Measurements from ENCODE around the gene SMOC2.
"Not testable (repeated sequence)": the region's sequence is repeated elsewhere in the genome, so short reads cannot be mapped to it uniquely, and the experiment has no call there.

Gene SMOC2

GRCh38 chr6:168666699-168667427 is 225.9 kb downstream of the SMOC2 start:
- DNase-seq, result no peak

GRCh38 chr6:168667428-168667805 is 226.4 kb downstream of the SMOC2 start:
- no peak for DNase-seq

GRCh38 chr6:168670401-168670985 is 229.5 kb downstream of the SMOC2 start:
- no peak for DNase-seq

- no peak for DNase-seq
These were observed 230.3 kb downstream of the SMOC2 start for GRCh38 chr6:168671028-168671862.

- no peak for DNase-seq
These were observed 231.0 kb downstream of the SMOC2 start for GRCh38 chr6:168671863-168672546.

- DNase-seq, result no peak
These were observed 233.6 kb downstream of the SMOC2 start for GRCh38 chr6:168674595-168674994.

DNA sequence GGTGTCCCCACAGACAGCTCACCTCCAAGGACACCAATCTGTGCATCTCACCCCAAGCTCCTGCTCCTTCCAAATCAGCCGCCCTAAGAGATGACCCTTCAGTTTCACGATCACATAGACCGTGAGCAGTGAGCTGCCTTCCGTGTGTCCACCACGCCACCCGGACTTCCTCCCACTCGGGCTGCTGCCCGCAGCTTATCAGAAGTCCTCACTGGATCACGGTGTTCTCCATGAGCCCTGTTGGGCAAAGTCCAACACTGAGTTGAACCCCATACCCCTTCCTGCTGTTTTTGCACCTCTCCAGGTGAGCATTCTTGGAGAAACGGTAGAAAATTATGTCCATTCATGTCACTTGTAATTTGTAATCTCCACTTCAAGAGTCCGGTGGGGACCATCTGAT is 234.4 kb downstream of the SMOC2 start:
- DNase-seq, result no peak

- no peak for DNase-seq
These were observed 235.1 kb downstream of the SMOC2 start for GRCh38 chr6:168675933-168676551.

DNA sequence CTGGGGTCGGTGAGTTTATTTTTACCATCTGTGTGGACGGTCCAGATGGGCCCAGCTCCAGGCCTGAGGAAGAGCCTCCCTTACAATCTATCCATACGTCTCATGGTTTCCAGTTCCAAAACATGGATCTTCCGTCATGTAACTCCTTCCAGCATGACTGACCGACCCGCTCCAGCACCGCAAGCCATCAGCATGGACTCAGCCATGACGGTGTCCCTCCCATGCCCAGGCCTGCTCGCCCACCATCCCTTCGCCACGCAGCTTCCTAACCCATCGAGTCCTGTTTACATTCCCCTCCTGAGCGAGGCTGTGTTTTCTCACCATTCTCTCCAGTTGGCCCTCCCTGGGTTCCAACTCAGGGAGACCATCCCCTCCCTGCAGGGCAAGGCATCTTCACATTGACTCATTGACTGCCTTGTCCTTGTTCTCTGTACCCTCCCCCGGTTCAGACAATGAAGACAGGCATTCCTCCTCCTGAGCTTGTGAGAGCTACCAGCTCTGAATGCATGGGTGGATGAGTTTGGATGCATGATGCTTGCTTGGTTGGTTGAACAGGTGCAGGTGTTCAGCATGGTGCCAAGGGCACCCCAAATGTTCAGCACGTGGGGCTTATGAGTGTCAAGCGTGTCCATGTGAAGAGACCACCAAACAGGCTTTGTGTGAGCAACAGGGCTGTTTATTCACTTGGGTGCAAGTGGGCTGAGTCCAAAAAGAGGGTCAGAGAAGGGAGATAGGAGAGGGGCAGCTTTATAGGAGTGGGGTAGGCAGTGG is 235.8 kb downstream of the SMOC2 start:
- DNase-seq, result no peak

GRCh38 chr6:168677323-168677781 is 236.4 kb downstream of the SMOC2 start:
- DNase-seq, result not testable (repeated sequence)

GRCh38 chr6:168678077-168678476 is 237.1 kb downstream of the SMOC2 start:
- no peak for DNase-seq

DNA sequence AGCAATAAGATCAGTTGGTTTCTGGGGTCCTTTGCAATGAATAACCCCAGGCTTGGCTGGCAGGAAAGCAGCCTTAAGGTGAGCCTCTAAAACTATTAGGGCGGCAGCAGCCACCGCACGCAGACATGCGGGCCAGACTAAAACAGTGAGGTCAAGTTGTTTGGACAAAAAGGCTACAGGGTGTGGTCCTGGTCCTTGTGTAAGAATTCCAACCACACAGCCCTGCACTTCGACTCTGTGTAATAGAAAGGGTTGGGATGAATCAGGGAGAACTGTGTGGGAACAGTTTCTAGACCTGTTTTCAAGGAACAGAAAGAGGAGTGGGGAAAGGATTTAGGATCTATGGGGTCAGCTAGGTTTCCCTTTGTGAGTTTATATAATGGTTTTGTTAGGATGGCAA is 237.6 kb downstream of the SMOC2 start:
- no peak for DNase-seq

DNA sequence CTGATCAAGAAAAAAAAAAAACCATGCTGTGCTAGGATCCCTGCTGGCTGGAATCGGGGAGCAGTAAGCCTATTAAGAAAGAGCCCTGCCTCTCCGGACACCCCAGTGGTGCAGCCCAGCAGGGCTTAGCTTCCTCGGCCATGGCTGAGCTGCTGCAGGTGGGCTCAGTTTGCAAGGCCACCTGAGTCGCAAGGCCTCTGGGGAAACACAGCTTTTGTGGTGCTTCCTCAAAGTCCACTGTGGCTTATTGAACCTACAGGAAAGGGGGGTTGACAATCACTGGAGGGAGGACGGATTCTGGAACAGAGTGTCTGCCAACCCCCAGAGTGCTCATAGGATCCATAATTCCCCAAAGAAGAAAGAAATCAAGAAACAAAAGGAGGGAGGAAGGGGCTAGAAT is 240.8 kb downstream of the SMOC2 start:
- no peak for DNase-seq

DNA sequence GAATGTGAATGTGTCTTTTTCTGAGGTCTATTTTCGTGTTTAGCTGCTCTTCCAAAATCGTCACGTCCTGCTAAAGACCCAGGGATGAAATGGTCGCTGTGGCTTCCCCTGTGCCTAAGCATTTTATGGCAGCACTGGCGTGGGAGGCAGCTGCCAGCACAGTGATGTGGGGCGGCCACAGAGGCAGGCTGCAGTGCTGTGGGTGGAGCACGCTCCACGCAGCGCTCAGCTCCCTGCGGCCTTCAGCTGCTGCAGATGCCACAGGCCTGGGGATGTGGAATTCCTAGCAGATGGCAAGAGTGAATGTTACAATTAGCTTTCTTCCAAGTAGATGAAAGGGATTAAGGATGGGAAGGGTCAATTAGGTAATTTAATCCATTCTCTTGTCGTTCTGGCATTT is 242.6 kb downstream of the SMOC2 start:
- DNase-seq, result peak; percentile 74

- no peak for DNase-seq
These were observed 243.5 kb downstream of the SMOC2 start for GRCh38 chr6:168684471-168684870.

DNA sequence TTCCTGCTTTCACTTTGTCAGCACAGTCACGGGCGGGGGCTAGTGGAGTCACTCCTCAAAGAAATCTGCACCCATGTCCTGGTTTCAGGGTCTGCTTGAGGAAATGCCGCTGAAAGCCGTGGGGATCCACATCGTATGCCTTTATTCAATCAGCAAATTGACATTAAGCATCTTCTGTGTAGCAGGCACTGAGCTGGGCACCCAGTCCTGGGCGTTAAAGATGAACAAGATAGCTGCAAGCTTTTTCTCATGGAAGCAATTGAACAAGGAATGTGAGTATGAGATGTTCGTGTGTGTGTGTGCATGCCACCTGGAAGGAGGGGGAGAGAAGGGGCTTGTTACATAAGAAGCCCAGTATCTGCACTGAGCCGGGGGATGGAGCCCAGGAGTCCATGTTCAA is 243.9 kb downstream of the SMOC2 start:
- no peak for DNase-seq

DNA sequence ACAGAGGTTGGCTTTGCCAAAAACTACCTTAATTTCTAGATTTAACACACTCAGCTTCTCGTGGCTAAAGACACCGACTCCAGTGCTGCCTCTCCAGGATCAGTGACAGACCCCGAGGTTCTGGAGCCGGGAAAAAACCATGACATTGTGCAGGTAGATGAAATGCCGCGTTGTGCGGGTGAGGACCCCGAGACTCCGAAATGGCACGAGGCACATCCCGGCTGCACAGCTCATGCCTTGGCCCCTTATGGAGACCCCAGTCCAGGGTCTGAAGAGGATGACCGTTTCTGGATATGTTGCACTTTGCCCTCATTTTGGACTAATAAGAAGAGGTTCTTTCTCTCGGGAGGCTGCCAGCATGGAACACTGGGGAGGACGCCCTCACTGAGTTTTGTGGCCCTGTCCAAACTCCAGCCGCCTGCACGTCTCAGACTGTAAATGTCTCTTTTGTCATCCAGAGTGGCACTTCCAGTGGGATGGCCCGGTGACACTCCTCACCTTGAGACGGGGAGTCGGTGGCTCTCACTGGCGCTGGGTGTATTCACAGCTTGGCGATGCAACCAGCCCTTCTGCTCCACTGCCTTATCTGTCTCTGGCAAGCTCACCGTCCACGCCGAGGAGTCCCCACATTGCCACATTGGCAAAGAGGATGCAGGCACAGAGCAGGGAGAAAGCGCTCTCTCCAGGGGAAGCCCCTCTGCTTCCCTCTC is 245.2 kb downstream of the SMOC2 start:
- DNase-seq, result no peak

- DNase-seq, result no peak
These were observed 246.1 kb downstream of the SMOC2 start for GRCh38 chr6:168686831-168687730.

GRCh38 chr6:168690271-168690670 is 249.3 kb downstream of the SMOC2 start:
- DNase-seq, result no peak

- no peak for DNase-seq
These were observed 250.8 kb downstream of the SMOC2 start for GRCh38 chr6:168691774-168692173.
